ENCODE measurements around the gene FHAD1.
"Not testable (repeated sequence)": the region's sequence is repeated elsewhere in the genome, so short reads cannot be mapped to it uniquely, and the experiment has no call there.

The FHAD1 gene

GRCh38 chr1:15380601-15381508 lies 133.8 kb downstream of the FHAD1 start:
- DNase-seq: no peak

GRCh38 chr1:15381805-15382204 lies 134.8 kb downstream of the FHAD1 start:
- DNase-seq: no peak

GRCh38 chr1:15382601-15383518 lies 135.8 kb downstream of the FHAD1 start:
- no peak for DNase-seq

GRCh38 chr1:15383810-15384209 lies 136.8 kb downstream of the FHAD1 start:
- DNase-seq: no peak

- DNase-seq: no peak
Observed at GRCh38 chr1:15384301-15384901, 137.4 kb downstream of the FHAD1 start.

GRCh38 chr1:15385420-15385819 lies 138.4 kb downstream of the FHAD1 start:
- DNase-seq: no peak

- DNase-seq: no peak
Observed at GRCh38 chr1:15386164-15386749, 139.2 kb downstream of the FHAD1 start.

- DNase-seq: no peak
Observed at GRCh38 chr1:15388201-15388880, 141.3 kb downstream of the FHAD1 start.

- not testable (repeated sequence) for DNase-seq
Observed at GRCh38 chr1:15389828-15390227, 142.8 kb downstream of the FHAD1 start.

- DNase-seq: no peak
Observed at GRCh38 chr1:15390667-15391066, 143.6 kb downstream of the FHAD1 start.

- no peak for DNase-seq
Observed at GRCh38 chr1:15391366-15391765, 144.3 kb downstream of the FHAD1 start.

GRCh38 chr1:15393475-15394257 lies 146.6 kb downstream of the FHAD1 start:
- no peak for DNase-seq

GRCh38 chr1:15394258-15394690 lies 147.3 kb downstream of the FHAD1 start:
- no peak for DNase-seq

- no peak for DNase-seq
Observed at GRCh38 chr1:15397236-15397635, 150.2 kb downstream of the FHAD1 start.

- no peak for DNase-seq
Observed at GRCh38 chr1:15399710-15400109, 152.7 kb downstream of the FHAD1 start.

GRCh38 chr1:15400627-15401026 lies 153.6 kb downstream of the FHAD1 start:
- DNase-seq: no peak

- DNase-seq: no peak
Observed at GRCh38 chr1:15401391-15402055, 154.5 kb downstream of the FHAD1 start.

GRCh38 chr1:15402809-15403450 lies 155.9 kb downstream of the FHAD1 start:
- no peak for DNase-seq

- DNase-seq: no peak
Observed at GRCh38 chr1:15403962-15404580, 157.0 kb downstream of the FHAD1 start.
